Stimulated activated effector memory CD8-positive, alpha-beta T cell treated with anti-CD3 and anti-CD28 coated beads, Interleukin-12 subunit alpha, Interleukin-12 subunit beta, amount 100 ng/mL, for 72 hours (primary cell): Measurements from ENCODE around the gene RPS17.
"Not testable (repeated sequence)": the region's sequence is repeated elsewhere in the genome, so short reads cannot be mapped to it uniquely, and the experiment has no call there.

ENCODE experiments used
- ATAC-seq: fragments of 150-1000 bp; cut with Tn5 transposase; 2 replicates; pipeline ENCODE4 v1.10.0; 2021
- DNase-seq, 2 donors: peaks; one replicate each; pipeline ENCODE4 v3.0.0; 2021 to 2022; ENCODE audit warnings: low spot score in 2 of 2
- H3K27ac Mint-ChIP-seq: one replicate; pipeline ENCODE4 v1.8.0; 2022; ENCODE audit warnings: mild to moderate bottlenecking, mixed read lengths
- H3K36me3 Mint-ChIP-seq: one replicate; pipeline ENCODE4 v1.8.0; 2022; ENCODE audit warnings: mild to moderate bottlenecking, mixed read lengths
- H3K4me1 Mint-ChIP-seq: one replicate; pipeline ENCODE4 v1.8.0; 2022; ENCODE audit warnings: mixed read lengths
- H3K4me3 Mint-ChIP-seq: one replicate; pipeline ENCODE4 v1.8.0; 2022; ENCODE audit warnings: mild to moderate bottlenecking, mixed read lengths
- H3K9me3 Mint-ChIP-seq: one replicate; pipeline ENCODE4 v1.8.0; 2022; ENCODE audit warnings: mixed read lengths

The RPS17 gene

DNA sequence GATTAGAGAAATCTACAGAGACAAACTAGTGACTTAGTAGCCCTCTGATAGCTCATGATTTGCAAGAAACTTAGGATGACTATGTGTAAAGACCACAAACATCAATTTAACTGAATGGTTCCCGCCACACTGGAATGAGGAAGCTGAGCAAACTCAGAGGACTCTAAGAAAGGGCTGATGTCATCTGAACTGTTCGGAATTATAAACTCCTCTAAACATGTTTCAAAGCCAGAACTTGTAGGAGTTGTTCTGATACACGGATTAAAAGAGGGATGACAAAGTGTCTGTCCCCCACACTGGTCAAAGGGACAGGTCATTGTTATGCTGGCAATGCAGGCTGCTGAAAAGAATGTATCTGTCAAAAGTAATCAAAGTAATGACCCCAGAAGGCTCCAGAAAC, 34.4 kb downstream of the RPS17 start:
- DNase-seq, H3K36me3 Mint-ChIP-seq, H3K4me1 Mint-ChIP-seq, ATAC-seq, H3K9me3 Mint-ChIP-seq, H3K27ac Mint-ChIP-seq, H3K4me3 Mint-ChIP-seq: not testable (repeated sequence)

- not testable (repeated sequence) for ATAC-seq, H3K4me1 Mint-ChIP-seq, H3K4me3 Mint-ChIP-seq, H3K36me3 Mint-ChIP-seq, H3K9me3 Mint-ChIP-seq, H3K27ac Mint-ChIP-seq, DNase-seq
These were observed 36.2 kb downstream of the RPS17 start for GRCh38 chr15:82504074-82504473.

- not testable (repeated sequence) for DNase-seq, H3K36me3 Mint-ChIP-seq, H3K4me3 Mint-ChIP-seq, H3K4me1 Mint-ChIP-seq, H3K9me3 Mint-ChIP-seq, H3K27ac Mint-ChIP-seq
- ATAC-seq = peak; percentile 63
These were observed 37.4 kb downstream of the RPS17 start for GRCh38 chr15:82502700-82503339.

GRCh38 chr15:82500772-82501171, 39.5 kb downstream of the RPS17 start:
- not testable (repeated sequence) for H3K36me3 Mint-ChIP-seq, H3K9me3 Mint-ChIP-seq, H3K4me3 Mint-ChIP-seq, ATAC-seq, H3K27ac Mint-ChIP-seq, DNase-seq, H3K4me1 Mint-ChIP-seq

DNA sequence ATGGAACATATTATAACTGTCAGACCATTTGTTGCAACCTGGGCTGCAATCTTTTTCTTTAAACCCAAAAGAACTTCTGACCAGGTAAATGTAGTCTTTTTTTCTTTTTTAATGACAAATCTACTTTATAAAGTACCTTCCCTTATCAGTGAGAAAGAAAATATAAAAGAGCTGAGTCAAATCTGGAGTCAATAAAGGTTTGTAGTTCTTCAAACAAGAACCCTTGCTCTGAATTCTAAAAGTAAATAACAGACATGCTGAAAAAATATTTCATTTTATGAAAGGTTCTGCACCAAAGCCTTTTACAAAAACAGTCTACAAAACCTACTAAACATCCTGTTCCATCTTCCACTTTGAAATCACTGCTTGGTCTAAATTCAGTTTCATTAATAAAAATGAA, 42.3 kb downstream of the RPS17 start:
- not testable (repeated sequence) for H3K9me3 Mint-ChIP-seq, H3K4me3 Mint-ChIP-seq, H3K27ac Mint-ChIP-seq, H3K36me3 Mint-ChIP-seq, DNase-seq, ATAC-seq, H3K4me1 Mint-ChIP-seq

- not testable (repeated sequence) for H3K4me1 Mint-ChIP-seq, H3K36me3 Mint-ChIP-seq, DNase-seq, ATAC-seq, H3K9me3 Mint-ChIP-seq, H3K27ac Mint-ChIP-seq, H3K4me3 Mint-ChIP-seq
These were observed 52.0 kb downstream of the RPS17 start for GRCh38 chr15:82488250-82488649.

DNA sequence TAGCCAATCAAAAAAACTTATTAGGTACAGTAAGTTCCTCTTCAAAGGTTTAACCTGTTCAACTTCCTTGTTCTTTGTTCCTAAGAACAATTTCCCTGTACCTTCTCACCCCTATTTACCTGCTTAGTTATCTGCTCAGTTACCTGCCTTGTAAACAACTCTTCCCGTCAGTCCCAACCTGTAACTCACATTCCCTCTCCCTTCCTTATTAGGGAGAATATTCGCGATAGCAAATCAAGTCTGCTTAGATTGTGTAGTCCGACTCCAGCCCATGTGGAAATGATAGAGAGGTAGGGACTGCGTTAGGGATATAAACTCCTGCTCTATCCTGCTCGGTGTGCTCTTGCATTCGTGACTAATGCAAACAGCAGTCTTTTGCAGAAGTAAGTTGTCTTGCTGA, 53.2 kb downstream of the RPS17 start:
- H3K27ac Mint-ChIP-seq, H3K9me3 Mint-ChIP-seq, H3K36me3 Mint-ChIP-seq, ATAC-seq, H3K4me1 Mint-ChIP-seq, H3K4me3 Mint-ChIP-seq, DNase-seq: not testable (repeated sequence)
